Heart left ventricle (tissue), 13 donors: Measurements from ENCODE around the gene ENTPD8.

Experiments
- POLR2A ChIP-seq, 2 donors: fragments of 450-650 bp; IDR thresholded peaks; one replicate each; pipeline ENCODE4 v1.6.1; 2017; ENCODE audit warnings: antibody characterized with exemption in 2 of 2, mild to moderate bottlenecking in 2 of 2, moderate library complexity in 2 of 2
- TF ChIP-seq, protein P1 (sequence below), 12 donors: fragments of 200-600 bp; sonication (generic) in 4 of 12; IDR thresholded peaks; one replicate each; pipeline versions ENCODE4 v1.5.0 to v1.8.0; 2018 to 2022; ENCODE audit warnings: antibody characterized with exemption in 12 of 12, mild to moderate bottlenecking in 5 of 12
- donor health status: ischemic (EF 13 %, LVEDD 7.1; RV severe dilation, severe dysfunction).
- donor health status: DM: no; HTN: yes; CAD: no.
- donor health status: DM: no; HTN: no; CAD: no.
- donor health status: ischemic (EF 25% LVEDD 6.9; RV normal size, moderate dysfunction).
- donor health status: ischemic (EF 25% LVEDD 5.7; RV mildly dilated, moderate dysfunction).
- donor health status: ischemic (EF 35%, LVEDD 5.7; RV mildly dilated, moderate dysfunction).
- donor health status: nonischemic (EF 11% LVEDD 7.7; RV severe dilation, severe dysfunction).
- donor health status: DM: yes; HTN: yes; CAD: no.
- donor health status: PGD.
- donor health status: ischemic (EF 29% LVEDD 5.4; RV normal size, mild dysfunction).
- donor health status: nonischemic (EF 23%, LVEDD 6.1; RV moderate dilation, normal function).

DNA sequence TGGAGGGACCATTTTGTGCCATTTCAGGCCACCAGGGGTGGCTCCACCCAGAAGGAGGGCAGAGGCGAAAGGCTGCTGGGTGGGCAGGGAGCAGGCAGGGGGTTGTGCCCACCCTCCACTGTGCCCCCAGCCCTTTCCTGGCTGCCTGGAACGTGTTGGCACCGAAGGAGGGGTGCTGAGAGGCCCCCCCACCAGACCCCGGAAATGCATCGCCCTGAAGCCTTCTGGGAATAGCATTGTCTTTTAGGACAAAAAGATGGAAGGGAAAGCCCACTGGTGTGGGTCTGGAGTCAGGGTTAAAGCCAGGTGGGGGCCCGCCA, 12.9 kb downstream of the ENTPD8 start:
- TF ChIP-seq, protein P1, sequence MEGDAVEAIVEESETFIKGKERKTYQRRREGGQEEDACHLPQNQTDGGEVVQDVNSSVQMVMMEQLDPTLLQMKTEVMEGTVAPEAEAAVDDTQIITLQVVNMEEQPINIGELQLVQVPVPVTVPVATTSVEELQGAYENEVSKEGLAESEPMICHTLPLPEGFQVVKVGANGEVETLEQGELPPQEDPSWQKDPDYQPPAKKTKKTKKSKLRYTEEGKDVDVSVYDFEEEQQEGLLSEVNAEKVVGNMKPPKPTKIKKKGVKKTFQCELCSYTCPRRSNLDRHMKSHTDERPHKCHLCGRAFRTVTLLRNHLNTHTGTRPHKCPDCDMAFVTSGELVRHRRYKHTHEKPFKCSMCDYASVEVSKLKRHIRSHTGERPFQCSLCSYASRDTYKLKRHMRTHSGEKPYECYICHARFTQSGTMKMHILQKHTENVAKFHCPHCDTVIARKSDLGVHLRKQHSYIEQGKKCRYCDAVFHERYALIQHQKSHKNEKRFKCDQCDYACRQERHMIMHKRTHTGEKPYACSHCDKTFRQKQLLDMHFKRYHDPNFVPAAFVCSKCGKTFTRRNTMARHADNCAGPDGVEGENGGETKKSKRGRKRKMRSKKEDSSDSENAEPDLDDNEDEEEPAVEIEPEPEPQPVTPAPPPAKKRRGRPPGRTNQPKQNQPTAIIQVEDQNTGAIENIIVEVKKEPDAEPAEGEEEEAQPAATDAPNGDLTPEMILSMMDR (IDR thresholded peaks at IDR 0.05) = no peak
- TF ChIP-seq POLR2A (IDR thresholded peaks at IDR 0.05) = no peak
